Stomach (tissue), 9 donors: ENCODE results near the gene SPIRE2. TPM values are rescaled to one million over a fixed set of nuclear protein-coding genes. Genes with fewer than 3 reads are reported as not detected.

Source experiments
- DNase-seq, 2 donors: peaks; one replicate each; pipeline versions ENCODE4 v3.0.0 to v3.0.0-alpha.2; 2013 to 2019
- H3K27ac ChIP-seq, 5 donors: fragments of 200-600 bp in 4 of 5; sonication (generic) in 4 of 5; one replicate each; pipeline ENCODE4 v1.5.1; 2013 to 2019; ENCODE audit warnings: mild to moderate bottlenecking in 1 of 5, moderate library complexity in 1 of 5
- H3K27me3 ChIP-seq, 3 donors: fragments of 200-600 bp; sonication (generic); one replicate each; pipeline ENCODE4 v1.5.1; 2017 to 2019; ENCODE audit warnings: mixed run types in 1 of 3
- H3K36me3 ChIP-seq, 4 donors: fragments of 200-600 bp; sonication (generic); 1 replicate in 3 of 4; 2 replicates in 1 of 4; pipeline ENCODE4 v1.5.1; 2016 to 2019
- H3K4me1 ChIP-seq, 4 donors: fragments of 200-600 bp; sonication (generic); one replicate each; pipeline ENCODE4 v1.5.1; 2016 to 2019
- H3K4me3 ChIP-seq, 4 donors: fragments of 200-600 bp; sonication (generic) in 3 of 4; one replicate each; pipeline ENCODE4 v1.5.1; 2016 to 2019; ENCODE audit warnings: mild to moderate bottlenecking in 1 of 4
- H3K9me3 ChIP-seq, 4 donors: fragments of 200-600 bp; sonication (generic); one replicate each; pipeline ENCODE4 v1.5.1; 2016 to 2019
- CTCF ChIP-seq, 7 experiments: fragments of 450-650 bp in 4 of 7; fragments of 200-600 bp in 3 of 7; sonication (generic) in 3 of 7; IDR thresholded peaks; one replicate each; pipeline ENCODE4 v1.5.1; 2016 to 2019; ENCODE audit warnings: antibody characterized with exemption in 7 of 7, control low read depth in 2 of 7, mild to moderate bottlenecking in 1 of 7
- EP300 ChIP-seq: sonication (generic); formaldehyde crosslinking; IDR thresholded peaks from one replicate; pipeline ENCODE4 v1.6.1; 2017; ENCODE audit warnings: antibody characterized with exemption
- POLR2A ChIP-seq, 4 donors: fragments of 450-650 bp; IDR thresholded peaks; one replicate each; pipeline ENCODE4 v1.6.1; 2016; ENCODE audit warnings: antibody characterized with exemption in 4 of 4, control low read depth in 2 of 4, mild to moderate bottlenecking in 1 of 4, moderate library complexity in 1 of 4
- POLR2AphosphoS5 ChIP-seq, 3 donors: sonication (generic); formaldehyde crosslinking; IDR thresholded peaks; one replicate each; pipeline ENCODE4 v1.6.1; 2016; ENCODE audit warnings: antibody characterized with exemption in 3 of 3
- WGBS, 5 donors: extraction: QIAGEN DNeasy Blood & Tissue Kit in 3 of 5; methylation state at CpG; one replicate each; pipeline versions ENCODE4 v1.1.5 to v1.1.7; 2013 to 2018; 5-methylcytosine and 5-hydroxymethylcytosine counted together
- intact Hi-C: fragments of 100-400 bp; cut with DNase I; formaldehyde crosslinking; loops from one replicate; pipeline ENCODE4 v1.15.1; 2023; ENCODE audit warnings: low total_unique reads
- polyA plus RNA-seq, 3 donors: library from polyadenylated mRNA; stranded (reverse); fragments of 200-250 nt; gene quantifications; one replicate each; pipeline ENCODE4 v1.2.3, GENCODE V29; 2013
- total RNA-seq, 5 donors: library from RNA; depleted of rRNA; stranded (reverse); fragments of >200 nt; gene quantifications; one replicate each; pipeline versions ENCODE4 v1.1.0 to v1.2.3, GENCODE V29; 2014 to 2016
- donor health status: healthy with polysubstance abuse.
- donor health status: Bipolar disorder and iron deficiency.
- donor health status: healthy.

SPIRE2 gene
- total and polyA plus RNA-seq, 8 donors: 3.9 to 230 (median 25.0) TPM

- Histone ChIP-seq H3K4me1 (peaks cover 0 to 10% (median 4%) of the 10 kb centered on the region in 4 donors), H3K36me3 (peaks cover 29 to 76% (median 74%) of the 10 kb centered on the region in 4 donors), H3K4me3 (no peak overlapping the region), H3K9me3 (no peaks in the 10 kb centered on the region), H3K27me3 (no peaks in the 10 kb centered on the region), H3K27ac (peak overlapping the region in 2 of 5 donors; percentile 21 to 51)
- intact Hi-C loops: no loop called here
- no peak for DNase-seq
- no peak for TF ChIP-seq POLR2AphosphoS5 (IDR thresholded peaks at IDR 0.05)
- TF ChIP-seq POLR2A (IDR thresholded peaks at IDR 0.05): no peak
- no peak for TF ChIP-seq CTCF (IDR thresholded peaks at IDR 0.05)
- no peak for TF ChIP-seq EP300
- 91 to 94% (median 93%) methylated on average over 27 of the region's 27 CpGs for WGBS, 5 donors
Measured at GRCh38 chr16:89910717-89911354, 82.6 kb downstream of the SPIRE2 start.

- no peak for DNase-seq
- H3K9me3 ChIP-seq: no peaks in the 10 kb centered on the region
- TF ChIP-seq EP300: no peak
- TF ChIP-seq CTCF (IDR thresholded peaks at IDR 0.05): no peak
- TF ChIP-seq POLR2AphosphoS5 (IDR thresholded peaks at IDR 0.05): no peak
- no peak for TF ChIP-seq POLR2A (IDR thresholded peaks at IDR 0.05)
- no peak overlapping the region for H3K4me3 ChIP-seq
- 93 to 96% (median 93%) methylated on average over 14 of the region's 14 CpGs for WGBS, 5 donors
- H3K36me3 ChIP-seq: peaks cover 24 to 71% (median 69%) of the 10 kb centered on the region in 4 donors
- no peak overlapping the region for H3K27ac ChIP-seq
- intact Hi-C loops: no loop called here
- peaks cover 0 to 10% (median 4%) of the 10 kb centered on the region in 4 donors for H3K4me1 ChIP-seq
- H3K27me3 ChIP-seq: no peaks in the 10 kb centered on the region
Measured at GRCh38 chr16:89911375-89911774, 83.1 kb downstream of the SPIRE2 start.

GRCh38 chr16:89912143-89912542 is 83.9 kb downstream of the SPIRE2 start:
- DNase-seq: no peak
- WGBS, 5 donors: 86 to 100% (median 90%) methylated on average over 1 to 13 of the region's 13 CpGs
- no peaks in the 10 kb centered on the region for H3K9me3 ChIP-seq
- H3K4me1 ChIP-seq: peaks cover 0 to 11% (median 6%) of the 10 kb centered on the region in 4 donors
- intact Hi-C loops: no loop called here
- no peak overlapping the region for H3K4me3 ChIP-seq
- TF ChIP-seq POLR2AphosphoS5 (IDR thresholded peaks at IDR 0.05): no peak
- TF ChIP-seq POLR2A (IDR thresholded peaks at IDR 0.05): no peak
- peaks cover 17 to 63% (median 61%) of the 10 kb centered on the region in 4 donors for H3K36me3 ChIP-seq
- no peaks in the 10 kb centered on the region for H3K27me3 ChIP-seq
- no peak overlapping the region for H3K27ac ChIP-seq

GRCh38 chr16:89912627-89913026 is 84.4 kb downstream of the SPIRE2 start:
- H3K4me1 ChIP-seq: peaks cover 2 to 16% (median 11%) of the 10 kb centered on the region in 4 donors
- H3K4me3 ChIP-seq: no peak overlapping the region
- no peaks in the 10 kb centered on the region for H3K9me3 ChIP-seq
- H3K36me3 ChIP-seq: peaks cover 17 to 59% (median 58%) of the 10 kb centered on the region in 4 donors
- WGBS, 5 donors: 67 to 88% (median 73%) methylated on average over 9 to 14 of the region's 14 CpGs
- intact Hi-C loops: no loop called here
- TF ChIP-seq POLR2A (IDR thresholded peaks at IDR 0.05) (no peak), EP300 (no peak), POLR2AphosphoS5 (IDR thresholded peaks at IDR 0.05) (no peak), CTCF (IDR thresholded peaks at IDR 0.05) (no peak)
- DNase-seq: no peak
- peaks cover 0 to under 1% (median 0%) of the 10 kb centered on the region in 3 donors for H3K27me3 ChIP-seq
- no peak overlapping the region for H3K27ac ChIP-seq
